Ovary (tissue), 9 donors: ENCODE measurements around the gene LARP1B. TPM values are rescaled to one million over a fixed set of nuclear protein-coding genes. Genes with fewer than 3 reads are reported as not detected.

Experiments
- DNase-seq, 5 donors: peaks; one replicate each; pipeline ENCODE4 v3.0.0-alpha.2; 2019 to 2020
- H3K27ac ChIP-seq, 2 donors: fragments of 200-600 bp; one replicate each; pipeline versions ENCODE4 v1.5.1 to v1.8.0; 2019 to 2022
- H3K27me3 ChIP-seq: fragments of 200-600 bp; one replicate; pipeline ENCODE4 v1.8.0; 2022
- H3K36me3 ChIP-seq: fragments of 200-600 bp; sonication (generic); one replicate; pipeline ENCODE4 v1.5.1; 2019
- H3K4me1 ChIP-seq: one replicate; pipeline ENCODE4 v1.8.1; 2013; ENCODE audit warnings: mild to moderate bottlenecking, moderate library complexity; ENCODE audit not compliant: insufficient read depth
- H3K4me3 ChIP-seq: fragments of 200-600 bp; sonication (generic); one replicate; pipeline ENCODE4 v1.5.1; 2017
- H3K9me3 ChIP-seq, 2 donors: fragments of 200-600 bp in 1 of 2; sonication (generic) in 1 of 2; one replicate each; pipeline versions ENCODE4 v1.5.1 to v1.8.1; 2013 to 2019; ENCODE audit warnings: mild to moderate bottlenecking in 1 of 2, moderate library complexity in 1 of 2
- EP300 ChIP-seq: sonication (generic); formaldehyde crosslinking; IDR thresholded peaks from one replicate; pipeline ENCODE4 v1.6.1; 2017; ENCODE audit warnings: antibody characterized with exemption
- POLR2A ChIP-seq: fragments of 450-650 bp; IDR thresholded peaks from one replicate; pipeline ENCODE4 v1.6.1; 2017; ENCODE audit warnings: antibody characterized with exemption, mild to moderate bottlenecking, moderate library complexity
- whole genome bisulfite sequencing, 3 donors: extraction: QIAGEN DNeasy Blood & Tissue Kit in 1 of 3; methylation state at CpG; one replicate each; pipeline versions ENCODE4 v1.1.5 to v1.1.7; 2013 to 2017; 5-methylcytosine and 5-hydroxymethylcytosine counted together
- intact Hi-C, 4 donors: fragments of 100-400 bp; cut with DNase I; formaldehyde crosslinking; loops; one replicate each; pipeline versions ENCODE4 v1.11.0 to v1.15.1; 2022 to 2023
- polyA plus RNA-seq, 2 donors: library from polyadenylated mRNA; stranded (reverse); fragments of 200-250 nt in 1 of 2; fragments of 350-450 nt in 1 of 2; fragmentation: Illumina TruSeq in 1 of 2; extraction: RNeasy Lipid Tissue Mini Kit (QIAGEN cat#74804) in 1 of 2; gene quantifications; one replicate each; pipeline ENCODE4 v1.2.3, GENCODE V29; 2013 to 2014
- total RNA-seq, 7 donors: library from RNA; depleted of rRNA in 2 of 7; stranded (reverse); fragments of >200 nt in 2 of 7; fragmentation: NEBNext Ultra II Directional in 3 of 7; extraction: Animal tissue kit (Norgen Biotek cat#: 25700) in 3 of 7; gene quantifications; one replicate each; pipeline versions ENCODE4 v1.1.0 to v1.2.4, GENCODE V29; 2016 to 2023
- TF ChIP-seq, protein P1 (sequence below), 3 donors: fragments of 450-650 bp in 2 of 3; fragments of 200-600 bp in 1 of 3; IDR thresholded peaks; one replicate each; pipeline versions ENCODE4 v1.5.1 to v1.8.0; 2016 to 2022; ENCODE audit warnings: antibody characterized with exemption in 3 of 3, mild to moderate bottlenecking in 1 of 3
- donor health status: DM: no; HTN: no; CAD: no; lungs with moderate emphysema.
- donor health status: DM: no; HTN: no; CAD: no.
- donor health status: Bipolar disorder and iron deficiency.
- donor health status: DM: yes; HTN: yes; CAD: no.
- donor health status: DM: no; HTN: no; CAD: no.
- donor health status: DM: yes; HTN: yes; CAD: no.

The LARP1B gene
- total and polyA plus RNA-seq, 9 donors = 7.6 to 27.8 (median 18.9) TPM

DNA sequence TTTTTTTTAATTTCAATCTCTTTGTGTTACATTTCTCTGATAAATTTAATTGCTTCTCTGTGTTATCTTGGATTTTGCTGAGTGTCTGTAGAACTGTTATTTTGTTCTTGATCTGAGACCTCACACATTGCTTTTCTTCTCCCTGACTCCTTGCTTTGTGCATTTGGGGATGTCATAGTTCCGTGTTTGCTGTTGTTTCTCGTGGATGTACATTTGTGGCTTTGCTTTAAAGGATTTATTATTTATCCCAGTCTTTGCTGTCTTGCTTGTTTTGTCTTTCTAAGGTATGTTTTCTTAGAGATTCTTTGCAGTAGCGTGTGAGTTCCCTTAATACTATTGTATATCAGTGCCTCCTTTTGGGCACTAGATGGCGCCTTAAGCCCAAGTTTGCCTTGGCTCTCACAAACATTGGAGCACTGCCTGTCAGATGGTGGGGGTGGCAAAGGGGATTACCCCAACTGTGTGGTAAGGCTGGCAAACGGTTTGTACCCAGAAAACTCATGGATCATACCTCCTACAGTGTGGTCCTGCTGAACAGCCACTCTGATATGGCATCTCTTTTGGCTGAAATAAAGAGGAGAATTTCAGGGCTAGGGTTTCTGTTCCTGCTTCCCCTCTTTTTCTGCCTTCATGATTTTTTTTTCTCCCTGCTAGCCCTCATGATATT lies 130.1 kb downstream of the LARP1B start:
- 4 to 9% (median 4%) methylated on average over 5 of the region's 5 CpGs for WGBS, 3 donors
- no peaks in the 10 kb centered on the region for H3K36me3 ChIP-seq
- no peak for TF ChIP-seq EP300
- TF ChIP-seq POLR2A = no peak
- TF ChIP-seq, protein P1, sequence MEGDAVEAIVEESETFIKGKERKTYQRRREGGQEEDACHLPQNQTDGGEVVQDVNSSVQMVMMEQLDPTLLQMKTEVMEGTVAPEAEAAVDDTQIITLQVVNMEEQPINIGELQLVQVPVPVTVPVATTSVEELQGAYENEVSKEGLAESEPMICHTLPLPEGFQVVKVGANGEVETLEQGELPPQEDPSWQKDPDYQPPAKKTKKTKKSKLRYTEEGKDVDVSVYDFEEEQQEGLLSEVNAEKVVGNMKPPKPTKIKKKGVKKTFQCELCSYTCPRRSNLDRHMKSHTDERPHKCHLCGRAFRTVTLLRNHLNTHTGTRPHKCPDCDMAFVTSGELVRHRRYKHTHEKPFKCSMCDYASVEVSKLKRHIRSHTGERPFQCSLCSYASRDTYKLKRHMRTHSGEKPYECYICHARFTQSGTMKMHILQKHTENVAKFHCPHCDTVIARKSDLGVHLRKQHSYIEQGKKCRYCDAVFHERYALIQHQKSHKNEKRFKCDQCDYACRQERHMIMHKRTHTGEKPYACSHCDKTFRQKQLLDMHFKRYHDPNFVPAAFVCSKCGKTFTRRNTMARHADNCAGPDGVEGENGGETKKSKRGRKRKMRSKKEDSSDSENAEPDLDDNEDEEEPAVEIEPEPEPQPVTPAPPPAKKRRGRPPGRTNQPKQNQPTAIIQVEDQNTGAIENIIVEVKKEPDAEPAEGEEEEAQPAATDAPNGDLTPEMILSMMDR (IDR thresholded peaks at IDR 0.05) = peak; percentile 59 to 76 (median 69)
- no peak overlapping the region for H3K27ac ChIP-seq
- H3K9me3 ChIP-seq = peaks cover 0 to 2% of the 10 kb centered on the region in 2 donors
- intact Hi-C loops = loop anchor here in 2 of 4 donors (10.0 kb wide), 2 partner anchors 264 to 674 kb away; no protein-coding TSS in a partner anchor
- peak; percentile 47 to 67 (median 56) for DNase-seq
- no peak overlapping the region for H3K4me3 ChIP-seq
- peaks cover 1% of the 10 kb centered on the region for H3K4me1 ChIP-seq
- no peaks in the 10 kb centered on the region for H3K27me3 ChIP-seq

DNA sequence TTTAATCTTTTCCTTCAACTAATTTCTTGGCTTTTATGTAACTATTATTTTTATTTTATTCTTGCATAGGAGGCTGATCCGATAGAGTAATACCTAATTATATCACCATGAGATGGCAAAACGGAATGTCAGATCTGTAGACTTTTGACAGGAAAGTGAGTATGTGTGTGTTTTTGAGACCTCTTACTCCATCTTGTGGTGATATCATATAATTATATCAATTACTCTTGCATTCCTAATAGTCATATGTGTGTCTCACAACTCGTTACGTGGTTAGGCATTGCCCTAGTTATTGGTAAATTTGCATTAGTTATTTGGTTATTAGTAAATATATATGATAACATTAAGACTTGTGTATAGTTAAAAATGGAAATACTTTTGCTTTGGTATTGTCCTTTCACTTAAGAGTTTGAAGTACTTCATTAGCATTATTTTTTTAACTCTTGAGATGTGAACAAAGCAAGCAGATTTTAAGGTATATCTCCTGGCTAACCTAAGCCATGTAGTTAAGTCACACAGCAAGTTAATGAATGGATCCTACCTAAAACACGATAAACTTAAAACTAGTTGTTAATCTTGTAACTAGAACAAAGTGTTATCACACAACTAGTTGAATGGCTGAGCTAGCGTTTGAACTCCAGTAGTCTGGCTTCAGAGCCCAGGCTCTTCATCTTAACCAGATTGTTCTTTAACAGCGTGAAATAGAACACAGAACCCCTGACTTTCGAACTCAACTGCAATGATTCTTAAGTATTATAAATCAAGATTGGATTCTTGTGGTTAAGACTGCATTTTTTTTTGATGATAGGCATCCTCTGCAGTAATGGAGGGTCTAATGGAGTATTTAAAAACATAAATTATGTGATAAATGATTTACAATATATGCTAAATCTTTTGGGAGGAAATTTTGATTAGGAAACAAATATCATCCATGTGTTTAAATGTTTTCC lies 159.4 kb downstream of the LARP1B start:
- 44 to 60% (median 48%) methylated on average over 8 of the region's 8 CpGs for WGBS, 3 donors
- TF ChIP-seq POLR2A = no peak
- TF ChIP-seq, protein P1 (IDR thresholded peaks at IDR 0.05) = no peak
- TF ChIP-seq EP300 = no peak
- intact Hi-C loops = no loop called here

DNA sequence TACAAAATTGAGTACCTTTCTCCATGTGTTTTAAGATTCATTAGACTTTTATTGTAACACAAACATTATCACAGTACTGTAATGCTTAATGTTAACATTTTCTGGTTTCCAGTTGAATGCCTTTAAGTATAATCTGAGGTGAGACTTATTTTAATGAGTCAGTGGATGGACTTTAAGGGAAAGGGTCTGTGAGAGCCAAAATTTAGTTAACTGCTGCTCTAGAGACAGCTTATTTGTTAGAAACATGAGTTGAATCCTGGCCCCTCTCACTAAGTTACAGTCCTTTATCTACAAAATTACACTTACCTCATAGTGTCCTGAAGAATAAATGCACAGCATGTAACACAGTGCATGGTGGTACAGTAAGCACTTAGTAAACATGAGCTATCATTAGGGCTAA lies 160.5 kb downstream of the LARP1B start:
- intact Hi-C loops = no loop called here
- TF ChIP-seq, protein P1 (IDR thresholded peaks at IDR 0.05) = no peak
- TF ChIP-seq EP300 (no peak), POLR2A (no peak)

More for the DNA sequence above, 159.4 kb downstream of the LARP1B start:
- H3K4me1 ChIP-seq = no peaks in the 10 kb centered on the region
- no peak overlapping the region for H3K4me3 ChIP-seq
- H3K27ac ChIP-seq = no peak overlapping the region
- no peaks in the 10 kb centered on the region for H3K36me3 ChIP-seq
- DNase-seq = no peak
- no peaks in the 10 kb centered on the region for H3K27me3 ChIP-seq
- H3K9me3 ChIP-seq = no peaks in the 10 kb centered on the region

DNA sequence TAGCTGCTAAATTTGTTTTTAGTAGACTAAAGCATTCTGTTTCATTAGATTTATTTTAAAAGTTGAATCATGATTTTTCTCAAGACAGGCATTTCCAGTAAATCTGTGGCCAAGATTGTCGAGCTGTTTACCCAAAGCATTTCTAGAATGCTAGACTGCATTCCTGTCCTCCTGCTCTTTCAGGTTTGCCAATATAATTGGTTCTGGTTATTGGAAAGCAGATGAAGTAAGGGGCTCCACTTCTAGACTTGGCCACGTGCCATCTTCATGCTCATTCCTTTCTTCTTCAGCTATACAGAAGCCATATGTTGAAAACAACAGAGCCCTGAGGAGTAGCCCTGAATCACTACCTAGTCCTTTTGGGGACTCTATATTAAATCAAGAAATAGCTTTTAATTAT lies 164.0 kb downstream of the LARP1B start:
- H3K36me3 ChIP-seq = no peaks in the 10 kb centered on the region
- H3K9me3 ChIP-seq = no peaks in the 10 kb centered on the region
- H3K4me1 ChIP-seq = no peaks in the 10 kb centered on the region
- TF ChIP-seq, protein P1 (IDR thresholded peaks at IDR 0.05) = no peak
- TF ChIP-seq EP300 = no peak
- no peak for TF ChIP-seq POLR2A
- DNase-seq = no peak
- no peaks in the 10 kb centered on the region for H3K27me3 ChIP-seq
- intact Hi-C loops = no loop called here
- no peak overlapping the region for H3K27ac ChIP-seq
- H3K4me3 ChIP-seq = no peak overlapping the region
- WGBS, 3 donors = 29 to 45% (median 36%) methylated on average over 2 of the region's 2 CpGs

More for the DNA sequence above, 160.5 kb downstream of the LARP1B start:
- H3K36me3 ChIP-seq = no peaks in the 10 kb centered on the region
- H3K9me3 ChIP-seq = no peaks in the 10 kb centered on the region
- H3K27me3 ChIP-seq = no peaks in the 10 kb centered on the region
- no peaks in the 10 kb centered on the region for H3K4me1 ChIP-seq
- H3K27ac ChIP-seq = no peak overlapping the region
- no peak for DNase-seq
- H3K4me3 ChIP-seq = no peak overlapping the region
